NCI-H446 treated with DMSO at 0.1 percent for 48 hours (cell line): ENCODE results near the gene NUAK2.

Experiments used
- DNase-seq: peaks from one replicate; lab custom pipeline; 2025; lab: John Stamatoyannopoulos, UW

NUAK2 gene

DNA sequence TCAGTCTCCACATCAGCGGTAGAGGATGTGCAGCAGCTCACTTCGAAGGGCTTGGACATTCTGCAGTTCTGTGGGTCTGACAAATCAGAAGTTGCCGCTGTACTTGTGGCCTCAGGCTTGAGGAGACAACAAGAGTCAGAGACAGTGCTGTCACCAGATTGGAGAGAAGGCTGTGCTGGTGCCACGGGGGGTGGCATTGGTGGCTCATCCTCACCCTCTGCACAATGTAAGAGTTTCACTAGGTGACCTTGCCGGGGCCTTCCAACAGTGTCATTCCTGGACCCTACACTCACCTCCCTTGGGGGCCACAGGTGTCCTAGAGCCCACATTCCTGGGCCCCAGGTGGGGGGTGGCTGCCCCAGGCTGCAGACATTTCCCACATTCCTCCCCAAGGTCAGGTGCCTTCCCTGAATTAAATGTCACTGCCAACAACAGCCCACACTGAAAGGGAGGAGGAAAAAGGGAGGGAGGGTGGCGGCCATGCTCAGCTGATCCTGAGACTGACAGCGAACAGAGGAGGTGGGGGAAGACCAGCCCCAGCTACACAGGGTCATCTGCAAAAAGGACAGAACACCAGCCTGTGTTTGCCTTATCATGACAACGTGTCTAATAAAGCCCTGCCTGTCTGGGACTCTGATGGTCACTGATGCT lies 47.4 kb downstream of the NUAK2 start:
- DNase-seq, result no peak

DNA sequence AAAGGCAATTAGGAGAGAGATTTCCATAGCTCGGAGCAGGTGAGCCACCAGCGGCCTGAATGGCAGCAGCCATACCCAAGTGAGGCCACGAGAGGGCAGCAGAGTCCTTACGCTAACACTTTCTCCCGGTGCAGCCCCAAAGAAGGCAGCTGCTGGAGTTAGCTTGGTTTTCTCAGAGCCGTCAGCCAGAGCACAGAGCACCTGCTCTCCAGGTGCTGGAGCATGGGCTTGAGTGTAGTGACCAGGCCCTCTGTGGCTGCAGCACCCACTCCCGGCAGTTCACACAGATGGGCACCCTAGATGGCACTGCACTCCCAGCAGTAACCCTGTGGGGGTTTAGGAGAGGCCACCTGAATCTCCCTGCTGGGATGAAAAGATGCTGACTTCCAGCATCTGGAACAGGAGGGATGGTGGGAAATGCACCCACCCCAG lies 48.0 kb downstream of the NUAK2 start:
- DNase-seq, result peak; percentile 31

DNA sequence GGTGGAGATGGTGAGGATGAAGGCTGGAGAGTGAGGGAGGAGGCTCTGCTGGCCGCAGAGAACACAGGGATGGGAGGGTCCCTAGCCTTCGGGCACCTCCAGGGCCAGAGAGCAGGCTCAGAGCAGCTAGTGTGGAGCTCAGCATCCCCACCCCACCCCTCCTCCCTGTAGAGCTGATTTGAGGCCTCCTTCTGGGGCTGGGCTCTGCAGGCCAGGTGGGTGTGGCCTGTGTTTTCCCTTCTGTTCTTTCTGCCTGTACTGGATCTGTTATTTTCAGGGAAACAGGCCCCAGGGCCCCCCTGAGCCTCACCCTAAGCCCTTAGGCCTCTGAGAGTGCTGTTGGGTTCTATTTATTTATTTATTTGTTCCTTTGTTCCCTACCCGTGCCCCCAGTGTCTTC lies 49.0 kb downstream of the NUAK2 start:
- no peak for DNase-seq

DNA sequence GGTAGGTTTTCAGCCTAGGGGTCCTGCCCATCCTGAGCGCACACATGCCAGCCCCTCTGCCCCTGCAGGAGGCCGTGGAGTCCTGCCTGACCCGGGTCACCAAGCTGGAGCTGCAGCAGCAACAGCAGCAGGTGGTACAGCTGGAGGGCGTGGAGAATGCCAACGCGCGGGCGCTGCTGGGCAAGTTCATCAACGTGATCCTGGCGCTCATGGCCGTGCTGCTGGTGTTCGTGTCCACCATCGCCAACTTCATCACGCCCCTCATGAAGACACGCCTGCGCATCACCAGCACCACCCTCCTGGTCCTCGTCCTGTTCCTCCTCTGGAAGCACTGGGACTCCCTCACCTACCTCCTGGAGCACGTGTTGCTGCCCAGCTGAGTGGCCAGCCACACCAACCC lies 49.8 kb downstream of the NUAK2 start:
- no peak for DNase-seq

DNA sequence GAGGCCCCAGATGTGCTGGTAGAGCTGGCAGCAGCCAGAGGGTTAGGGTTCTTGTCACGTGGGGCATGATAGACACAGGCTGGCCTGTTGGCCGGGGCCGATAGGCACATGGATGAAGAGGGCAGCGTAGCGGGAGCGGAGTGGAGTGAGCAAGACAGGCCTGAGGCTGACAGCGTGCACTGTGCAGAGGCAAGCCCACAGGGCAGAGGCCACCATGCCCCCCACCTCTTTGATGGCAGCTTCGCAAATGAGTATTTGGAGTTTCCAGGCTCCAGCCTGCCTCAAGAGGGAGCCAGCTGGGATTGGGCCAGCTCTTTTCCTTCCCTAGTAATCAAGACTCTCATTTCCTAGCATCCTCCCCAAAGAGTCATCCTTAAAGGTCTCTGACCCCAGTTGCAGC lies 50.3 kb downstream of the NUAK2 start:
- no peak for DNase-seq

DNA sequence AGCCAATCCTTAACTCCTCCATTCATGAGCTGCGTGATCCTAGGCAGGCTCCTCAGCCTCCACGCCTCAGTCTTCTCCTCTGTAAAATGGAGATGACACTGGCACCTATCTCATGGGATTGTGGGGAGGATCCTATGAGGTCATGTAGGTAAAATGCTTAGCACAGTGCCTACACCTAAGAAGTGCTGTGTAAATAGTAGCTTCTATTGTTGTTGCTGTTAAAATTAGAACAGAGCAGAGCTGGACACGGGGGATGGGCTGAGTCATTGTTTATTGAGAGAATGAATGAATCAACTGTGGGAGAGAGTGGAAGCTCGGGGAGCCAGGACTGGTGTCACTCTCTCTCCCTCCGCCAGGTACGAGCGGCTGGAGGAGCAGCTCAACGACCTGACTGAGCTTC lies 50.8 kb downstream of the NUAK2 start:
- DNase-seq, result no peak

DNA sequence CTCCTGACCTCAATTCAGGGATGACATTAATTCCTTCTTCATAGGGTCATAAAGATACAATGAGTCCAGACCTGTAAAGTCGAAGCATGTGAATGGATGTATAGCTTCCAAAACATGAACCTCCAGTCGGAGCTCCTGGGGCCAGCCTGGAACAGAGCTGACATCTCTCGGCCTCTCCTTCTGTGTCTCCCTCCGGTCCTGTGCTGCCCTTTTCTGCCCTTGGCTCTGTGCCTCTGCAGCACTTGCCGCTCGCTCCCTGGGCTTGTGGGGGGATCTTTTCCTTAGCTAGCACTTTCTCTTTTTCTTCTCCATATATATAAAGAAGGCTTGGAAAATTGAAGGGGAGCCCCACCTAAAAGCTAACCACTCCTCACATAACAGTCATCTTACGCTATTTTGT lies 51.3 kb downstream of the NUAK2 start:
- DNase-seq, result no peak

DNA sequence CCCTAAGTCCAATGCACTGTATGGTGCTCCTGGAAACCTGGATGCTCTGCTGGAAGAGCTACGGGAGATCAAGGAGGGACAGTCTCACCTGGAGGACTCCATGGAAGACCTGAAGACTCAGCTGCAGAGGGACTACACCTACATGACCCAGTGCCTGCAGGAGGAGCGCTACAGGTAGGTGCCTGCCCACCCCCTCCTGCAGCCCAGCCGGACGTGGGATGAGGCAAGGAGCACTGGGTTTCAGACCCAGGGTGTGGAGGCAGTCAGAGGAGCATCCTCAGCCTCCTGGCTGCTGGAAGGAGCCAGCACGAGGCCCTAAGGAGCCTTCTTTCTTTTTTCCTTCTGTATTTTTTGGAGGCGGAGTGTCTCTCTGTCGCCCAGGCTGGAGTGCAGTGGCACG lies 51.8 kb downstream of the NUAK2 start:
- no peak for DNase-seq

DNA sequence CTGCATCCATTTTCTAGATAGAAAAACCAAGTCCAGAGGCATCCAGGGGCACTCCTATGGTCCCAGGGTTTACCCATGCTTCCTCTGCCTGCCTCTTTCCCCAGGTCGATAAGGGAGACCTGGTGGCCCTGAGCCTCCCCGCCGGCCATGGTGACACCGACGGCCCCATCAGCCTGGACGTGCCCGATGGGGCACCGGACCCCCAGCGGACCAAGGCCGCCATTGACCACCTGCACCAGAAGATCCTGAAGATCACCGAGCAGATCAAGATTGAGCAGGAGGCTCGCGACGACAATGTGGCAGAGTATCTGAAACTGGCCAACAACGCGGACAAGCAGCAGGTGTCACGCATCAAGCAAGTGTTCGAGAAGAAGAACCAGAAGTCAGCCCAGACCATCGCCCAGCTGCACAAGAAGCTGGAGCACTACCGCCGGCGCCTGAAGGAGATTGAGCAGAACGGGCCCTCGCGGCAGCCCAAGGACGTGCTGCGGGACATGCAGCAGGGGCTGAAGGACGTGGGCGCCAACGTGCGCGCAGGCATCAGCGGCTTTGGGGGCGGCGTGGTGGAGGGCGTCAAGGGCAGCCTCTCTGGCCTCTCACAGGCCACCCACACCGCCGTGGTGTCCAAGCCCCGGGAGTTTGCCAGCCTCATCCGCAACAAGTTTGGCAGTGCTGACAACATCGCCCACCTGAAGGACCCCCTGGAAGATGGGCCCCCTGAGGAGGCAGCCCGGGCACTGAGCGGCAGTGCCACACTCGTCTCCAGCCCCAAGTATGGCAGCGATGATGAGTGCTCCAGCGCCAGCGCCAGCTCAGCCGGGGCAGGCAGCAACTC lies 52.5 kb downstream of the NUAK2 start:
- no peak for DNase-seq

DNA sequence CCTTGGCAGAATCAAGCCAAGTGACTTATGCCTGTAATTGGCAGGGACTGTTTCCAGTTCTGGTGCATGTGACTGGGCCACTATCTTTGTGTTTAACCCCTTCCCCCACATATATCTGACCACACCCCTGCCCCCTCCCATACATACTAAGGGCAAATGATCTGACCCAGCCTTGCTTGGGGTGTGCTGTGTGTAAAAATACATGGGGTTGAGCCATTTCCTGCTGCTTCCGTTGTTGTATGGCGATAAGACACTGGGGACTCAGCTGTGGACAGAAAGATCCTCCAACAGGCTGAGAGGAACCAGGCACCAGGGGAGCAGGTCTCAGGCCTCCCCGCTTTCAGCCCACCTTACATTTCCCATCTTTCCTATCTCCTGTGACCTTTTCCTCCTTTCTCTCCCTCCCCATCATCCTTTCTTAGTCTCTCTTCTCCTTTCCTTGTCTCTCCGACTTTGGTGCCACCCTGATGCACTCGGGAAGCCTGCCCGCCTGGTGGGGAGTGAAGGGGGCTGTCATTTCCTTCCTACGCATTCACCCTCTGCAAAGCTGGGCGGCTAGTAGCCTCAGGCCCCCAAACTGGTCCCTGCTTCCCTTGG lies 54.1 kb downstream of the NUAK2 start:
- DNase-seq, result no peak

DNA sequence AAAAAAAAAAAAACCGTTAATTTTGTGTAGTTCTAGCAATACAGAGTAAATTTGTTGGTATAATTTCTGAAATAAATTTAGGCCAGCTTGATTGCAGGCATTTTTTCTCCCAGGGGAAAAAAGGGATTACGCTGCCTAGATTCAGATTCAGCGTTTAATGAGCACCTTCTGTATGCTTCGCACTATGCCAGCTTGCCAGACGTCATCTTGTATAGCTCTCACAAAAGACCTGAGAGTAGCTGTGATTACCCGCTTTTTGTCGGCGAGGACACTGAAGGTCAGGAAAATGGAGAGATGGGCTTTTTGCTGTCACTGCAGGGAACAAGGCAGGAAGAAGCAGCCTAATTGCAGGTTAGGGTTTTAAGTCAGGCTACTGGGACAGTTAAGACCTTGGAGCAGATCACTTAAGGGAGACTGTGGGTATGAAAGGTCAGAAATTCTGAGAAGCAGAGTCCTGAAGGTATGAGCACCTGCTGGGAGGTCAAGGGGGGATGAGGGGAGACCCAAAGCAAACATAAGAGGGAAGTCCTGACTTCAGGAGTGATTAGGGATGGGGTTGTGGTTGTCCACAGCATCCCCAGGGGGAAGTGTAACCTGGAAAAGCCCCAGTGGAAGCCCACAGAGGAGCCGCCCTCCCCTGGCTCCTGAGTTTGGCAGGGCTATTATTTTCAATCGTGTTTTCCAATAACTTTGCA lies 54.8 kb downstream of the NUAK2 start:
- DNase-seq, result no peak

DNA sequence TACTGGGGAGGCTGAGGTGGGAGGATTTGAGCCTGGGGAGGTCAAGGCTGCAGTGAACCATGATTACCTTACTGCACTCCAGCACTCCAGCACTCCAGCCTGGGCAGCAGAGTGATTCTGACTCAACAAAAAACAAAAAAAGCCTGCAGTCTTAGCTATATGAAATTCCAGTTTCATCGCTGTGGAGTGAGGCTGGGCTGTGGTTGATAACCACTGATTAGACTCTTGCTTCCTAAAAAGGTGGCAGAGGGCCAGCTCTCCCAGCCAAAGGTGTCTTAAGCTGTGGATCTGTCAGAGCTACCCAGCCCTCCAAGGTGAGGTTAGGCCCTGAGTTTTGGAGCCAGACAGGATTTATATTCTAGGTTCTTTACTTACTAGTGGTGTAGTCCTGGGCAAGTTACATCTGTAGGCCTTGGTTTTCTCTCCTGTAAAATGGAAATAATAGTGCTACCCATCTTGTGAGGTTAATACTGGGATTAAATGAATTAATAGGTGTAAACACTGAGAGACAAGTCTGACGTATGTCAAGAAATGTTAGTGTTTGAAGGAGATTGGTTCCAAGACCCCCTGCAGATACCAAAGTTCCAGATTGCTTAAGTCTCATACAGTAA lies 57.9 kb downstream of the NUAK2 start:
- DNase-seq, result no peak

DNA sequence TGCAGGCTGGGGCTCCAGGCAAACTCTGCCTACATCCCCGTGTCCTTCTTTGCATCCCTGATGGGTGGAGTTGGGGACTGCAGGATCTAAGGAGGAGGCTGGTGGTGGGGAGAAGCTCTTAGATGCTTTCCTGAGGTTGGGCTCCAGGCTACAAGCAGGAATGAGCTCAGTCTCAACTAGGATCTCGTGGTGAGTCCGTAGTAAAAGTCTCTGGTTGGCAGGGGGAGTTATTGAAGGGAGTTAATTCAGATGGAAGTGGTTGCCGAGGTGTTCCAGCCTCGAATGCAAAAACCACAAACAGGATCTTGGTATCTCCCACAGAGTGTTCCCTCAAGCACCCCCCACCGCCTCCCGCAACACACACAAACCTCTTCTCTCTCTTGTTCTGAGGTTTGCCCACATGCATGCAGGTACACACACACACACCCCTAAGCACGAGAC lies 58.8 kb downstream of the NUAK2 start:
- no peak for DNase-seq

DNA sequence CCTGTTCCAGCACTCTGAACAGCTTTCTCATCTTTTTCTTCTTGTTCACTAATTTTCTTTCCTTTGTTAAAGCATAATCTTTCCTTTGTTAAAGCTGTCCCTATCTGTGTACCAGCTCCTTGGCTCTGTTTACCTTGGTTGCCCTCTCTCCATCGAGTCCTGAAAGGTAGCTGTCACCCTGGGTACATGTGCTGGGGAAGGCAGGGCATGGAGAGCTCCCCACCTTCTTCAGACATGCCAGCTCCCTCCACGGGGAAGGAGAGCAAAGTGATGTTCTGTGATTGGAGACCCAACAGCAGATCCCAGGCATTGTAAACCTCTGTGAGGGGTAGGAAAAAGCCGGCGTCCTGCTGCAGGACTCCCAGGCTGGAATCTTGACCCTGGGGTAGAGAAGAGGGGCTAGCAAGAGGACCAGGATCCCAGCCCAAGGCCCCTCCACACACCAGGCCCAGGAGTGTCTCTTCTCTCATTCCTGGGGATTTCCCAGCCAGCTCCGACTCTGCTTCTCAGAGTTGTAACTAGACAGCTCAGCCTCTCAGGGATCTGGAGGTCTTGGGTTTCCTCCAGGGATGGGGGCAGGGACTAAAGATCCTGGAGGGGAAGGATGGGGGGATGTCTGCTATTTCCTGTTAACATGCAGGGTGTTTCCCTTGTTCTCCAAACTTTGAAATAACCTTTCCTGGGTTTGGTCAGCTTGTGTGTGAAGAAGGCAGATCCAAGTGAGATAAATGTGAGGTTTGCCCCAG lies 59.4 kb downstream of the NUAK2 start:
- no peak for DNase-seq

DNA sequence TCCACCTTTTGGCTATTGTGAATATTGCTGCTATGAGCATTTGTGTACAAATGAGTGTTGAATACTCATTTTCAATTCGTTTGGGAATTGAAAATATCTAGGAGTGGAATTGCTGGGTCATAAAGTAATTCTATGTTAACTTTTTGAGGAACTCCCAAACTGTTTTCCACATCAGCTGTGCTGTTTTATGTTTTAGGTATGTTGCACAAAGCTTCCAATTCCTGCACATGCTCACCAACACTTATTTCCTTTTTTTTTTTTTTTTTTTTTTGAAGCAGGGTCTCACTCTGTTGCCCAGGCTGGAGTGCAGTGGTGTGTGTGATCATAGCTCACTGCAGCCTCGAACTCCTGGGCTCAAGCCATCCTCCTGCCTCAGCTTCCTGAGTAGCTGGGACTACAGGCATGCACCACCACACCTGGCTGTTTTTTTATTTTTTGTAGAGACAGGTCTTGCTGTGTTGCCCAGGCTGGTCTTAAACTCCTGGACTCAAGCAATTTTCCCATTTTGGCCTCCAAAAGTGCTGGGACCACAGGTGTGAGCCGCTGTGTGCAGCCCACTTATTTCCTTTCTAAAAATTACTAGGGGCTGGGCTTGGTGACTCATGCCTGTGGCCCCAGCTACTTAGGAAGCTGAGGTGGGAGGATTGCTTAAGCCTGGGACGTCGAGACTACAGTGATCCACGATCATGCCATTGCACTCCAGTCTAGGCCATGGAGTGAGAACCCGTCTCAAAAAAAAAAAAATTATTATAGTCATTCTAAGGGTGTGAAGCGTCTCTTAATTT lies 60.4 kb downstream of the NUAK2 start:
- DNase-seq, result no peak

DNA sequence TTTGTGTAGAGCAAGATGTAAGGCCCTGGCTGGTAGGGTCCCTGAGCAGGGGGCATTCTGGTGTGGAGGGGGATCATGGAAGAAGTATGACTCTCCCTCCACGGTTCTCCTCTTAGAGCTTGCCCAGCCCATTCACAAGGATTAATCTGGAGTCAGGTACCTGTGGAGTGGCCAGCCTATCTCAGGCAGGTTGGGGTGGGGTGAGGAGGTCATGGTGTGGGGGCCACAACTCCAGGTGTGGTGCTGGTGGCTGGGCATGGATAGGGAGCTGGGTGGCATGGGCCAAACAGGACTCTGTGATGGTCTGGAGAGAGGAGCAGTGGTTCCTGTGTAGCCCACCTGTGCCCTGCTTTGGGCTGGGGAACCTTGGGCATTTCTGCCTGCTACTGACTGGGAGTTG lies 61.5 kb downstream of the NUAK2 start:
- no peak for DNase-seq

DNA sequence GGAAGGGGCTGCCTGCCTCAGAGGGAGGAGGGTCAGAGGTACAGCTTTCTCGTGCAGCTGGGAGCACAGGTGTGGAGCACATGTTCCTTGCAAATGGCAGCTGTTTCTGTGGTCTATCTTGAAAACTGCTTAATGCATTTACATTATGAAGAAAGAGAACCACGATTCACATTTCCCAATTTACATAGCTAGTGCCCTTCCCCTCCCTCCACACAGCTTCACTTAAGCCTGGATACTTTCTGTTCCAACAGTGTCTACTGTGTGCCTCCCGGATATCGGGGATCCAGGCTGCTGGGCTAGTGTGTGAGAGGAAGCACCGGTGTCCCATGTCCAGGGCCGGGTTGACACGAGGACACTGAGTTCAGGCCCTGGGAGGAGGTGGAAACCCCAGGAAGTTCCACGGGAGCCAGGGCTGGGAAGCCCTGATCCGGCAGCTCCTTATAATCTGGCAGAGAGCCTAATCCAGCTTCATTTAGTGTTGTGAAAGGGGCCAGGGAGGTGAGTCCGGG lies 62.2 kb downstream of the NUAK2 start:
- DNase-seq, result no peak

DNA sequence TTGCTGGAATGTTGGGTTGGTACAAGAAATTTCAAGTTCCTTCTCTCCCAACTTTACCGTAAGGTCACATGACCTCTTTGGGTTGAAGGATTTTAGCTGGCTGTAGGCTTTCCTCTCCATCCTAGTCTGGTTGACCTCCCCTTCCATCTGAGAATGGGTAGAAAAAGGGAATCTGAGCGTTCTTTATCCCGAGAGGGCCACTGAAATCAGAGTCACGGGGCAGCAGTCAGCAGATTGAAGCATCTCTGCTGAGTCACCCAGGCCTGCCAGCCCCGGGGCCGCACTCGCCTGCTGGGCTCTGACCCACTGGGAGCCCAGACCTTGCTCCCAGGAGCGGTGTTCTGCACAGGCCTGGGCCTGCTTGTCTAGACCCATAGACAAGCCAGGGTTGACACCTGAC lies 62.8 kb downstream of the NUAK2 start:
- no peak for DNase-seq

DNA sequence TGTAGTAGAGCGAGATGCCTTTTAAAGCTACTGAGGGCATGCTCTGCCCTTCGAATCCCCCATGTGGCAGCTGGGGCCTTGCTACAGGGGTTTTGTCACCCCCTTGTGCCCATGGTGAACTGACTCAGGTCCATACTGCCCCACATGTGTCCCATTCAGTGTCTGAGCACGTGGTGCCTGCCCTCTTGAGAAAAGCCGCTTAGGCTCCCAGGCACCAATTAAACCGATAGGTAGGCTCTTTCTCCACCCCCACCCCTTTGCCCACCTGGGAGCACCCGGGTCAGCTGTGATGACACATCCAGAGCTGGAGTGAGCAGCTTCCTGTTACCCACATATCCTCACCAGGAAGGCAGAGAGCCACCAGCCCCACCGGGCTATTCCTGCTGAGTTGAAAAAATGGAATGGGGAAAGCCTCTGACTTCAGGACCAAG lies 63.3 kb downstream of the NUAK2 start:
- no peak for DNase-seq

DNA sequence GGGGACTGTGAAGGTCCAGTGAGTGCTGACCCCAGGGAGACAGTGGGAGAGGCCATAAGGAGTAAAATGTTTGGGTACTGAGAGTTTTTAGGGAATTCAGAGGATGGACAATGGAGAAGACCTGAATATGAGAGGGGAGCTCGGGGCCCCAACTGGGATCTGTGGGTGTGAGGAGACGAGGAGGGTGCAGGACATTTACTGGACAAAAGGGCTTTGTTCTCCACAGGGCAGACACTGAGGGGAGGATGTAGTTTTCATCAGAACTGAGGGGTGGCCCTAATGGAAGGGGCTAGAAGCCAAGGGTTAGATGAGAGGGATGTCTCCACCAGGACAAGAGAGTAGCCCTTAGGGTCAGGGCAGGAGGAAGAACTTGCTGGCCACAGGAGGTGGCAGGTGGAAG lies 63.8 kb downstream of the NUAK2 start:
- DNase-seq, result no peak
